HG03159 (cell line): ENCODE measurements around the gene CFAP53.

Source experiments
- ATAC-seq: cut with Tn5 transposase; IDR thresholded peaks from one replicate; pipeline ENCODE4 v1.9.1; 2021; ENCODE audit warnings: mild to moderate bottlenecking, moderate library complexity; ENCODE audit not compliant: unreplicated experiment

Gene CFAP53

DNA sequence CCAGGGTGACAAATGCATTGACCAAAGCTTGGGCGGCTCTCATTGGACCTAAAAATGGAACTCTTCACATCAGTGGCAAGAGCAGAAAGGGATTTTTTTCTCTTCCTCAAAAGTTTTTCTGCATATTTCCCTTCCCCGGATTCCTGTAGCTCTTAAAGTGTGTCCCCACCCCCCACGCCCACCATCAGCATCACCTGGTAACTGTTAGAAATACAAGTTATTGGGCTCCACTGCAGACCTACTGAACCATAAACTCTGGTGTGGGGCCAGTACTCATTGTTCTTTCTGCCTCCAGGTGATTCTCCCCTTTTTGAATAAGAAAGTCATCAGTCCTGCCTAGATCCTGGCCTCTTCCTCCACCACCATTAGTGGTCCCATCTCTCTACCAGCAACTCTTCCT, 70.0 kb downstream of the CFAP53 start:
- ATAC-seq, result no peak

DNA sequence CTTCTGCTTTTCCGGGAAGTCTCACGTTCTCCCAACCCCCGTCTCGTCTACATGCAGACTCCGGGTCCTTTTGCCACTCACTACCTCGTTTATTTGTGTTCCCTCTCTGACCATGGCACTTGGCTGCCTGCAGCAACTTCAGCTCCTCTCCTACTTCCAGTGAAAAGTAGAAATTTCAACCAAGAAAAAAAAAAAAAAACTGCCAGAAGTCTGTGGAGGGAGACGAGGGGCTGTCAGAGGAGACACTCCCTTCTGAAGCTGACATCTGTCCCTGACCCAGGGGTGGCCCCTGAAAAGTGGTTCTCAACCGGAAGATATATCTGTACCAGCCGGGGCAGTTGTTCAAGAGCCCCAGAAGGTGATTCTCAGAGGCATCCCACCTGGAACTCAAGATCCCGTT, 70.6 kb downstream of the CFAP53 start:
- ATAC-seq, result no peak

DNA sequence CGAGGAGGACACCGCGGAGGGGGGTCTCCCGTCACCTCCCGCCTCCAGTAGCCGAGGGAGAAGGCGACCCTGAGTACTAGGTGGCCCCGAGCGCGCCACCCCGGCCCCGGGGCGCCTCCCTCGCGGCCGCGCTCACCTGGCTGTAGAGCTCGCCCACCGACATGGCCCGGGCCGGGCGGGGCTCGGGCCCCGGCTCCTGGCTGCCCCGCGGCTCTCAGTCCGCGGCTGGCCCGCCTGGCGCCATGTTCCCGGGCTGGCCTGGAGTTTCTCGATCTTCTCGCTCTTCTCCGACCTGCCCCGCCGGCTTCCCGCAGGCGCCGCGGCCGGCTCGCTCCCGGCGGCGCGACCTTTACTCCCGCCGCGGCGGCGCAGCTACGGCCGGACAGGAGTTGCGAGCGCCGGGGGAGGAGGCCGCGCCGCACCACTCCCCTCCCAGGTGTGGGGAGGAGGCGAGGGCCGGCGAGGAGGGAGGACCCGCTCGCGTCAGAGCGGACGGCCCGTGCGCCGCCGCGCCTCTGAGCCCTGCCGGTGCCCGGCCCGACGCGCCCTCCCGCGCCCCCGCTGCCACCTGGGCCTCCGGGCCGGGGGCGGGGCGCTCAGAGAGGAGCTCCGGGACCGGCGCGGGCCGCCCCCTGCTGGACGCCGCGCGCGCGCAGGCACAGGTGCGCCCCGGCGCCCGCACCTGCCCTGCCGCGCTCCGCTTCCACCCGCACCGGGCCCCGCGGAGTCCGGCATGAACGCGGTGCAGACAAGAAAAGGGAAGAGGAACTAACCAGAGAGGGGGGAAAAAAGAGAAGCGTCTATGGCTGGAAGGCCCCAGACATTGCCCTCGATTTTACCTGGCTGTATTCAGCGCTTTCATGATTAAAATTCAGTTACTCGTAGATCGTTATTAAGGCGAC, 71.4 kb downstream of the CFAP53 start, which contains the start of gene MYO5B:
TSS of gene MYO5B (minus strand) at position 517 of the 902 bp plus-strand sequence. CDS start at position 163, 354 bp downstream.
- ATAC-seq, result peak; percentile 82

DNA sequence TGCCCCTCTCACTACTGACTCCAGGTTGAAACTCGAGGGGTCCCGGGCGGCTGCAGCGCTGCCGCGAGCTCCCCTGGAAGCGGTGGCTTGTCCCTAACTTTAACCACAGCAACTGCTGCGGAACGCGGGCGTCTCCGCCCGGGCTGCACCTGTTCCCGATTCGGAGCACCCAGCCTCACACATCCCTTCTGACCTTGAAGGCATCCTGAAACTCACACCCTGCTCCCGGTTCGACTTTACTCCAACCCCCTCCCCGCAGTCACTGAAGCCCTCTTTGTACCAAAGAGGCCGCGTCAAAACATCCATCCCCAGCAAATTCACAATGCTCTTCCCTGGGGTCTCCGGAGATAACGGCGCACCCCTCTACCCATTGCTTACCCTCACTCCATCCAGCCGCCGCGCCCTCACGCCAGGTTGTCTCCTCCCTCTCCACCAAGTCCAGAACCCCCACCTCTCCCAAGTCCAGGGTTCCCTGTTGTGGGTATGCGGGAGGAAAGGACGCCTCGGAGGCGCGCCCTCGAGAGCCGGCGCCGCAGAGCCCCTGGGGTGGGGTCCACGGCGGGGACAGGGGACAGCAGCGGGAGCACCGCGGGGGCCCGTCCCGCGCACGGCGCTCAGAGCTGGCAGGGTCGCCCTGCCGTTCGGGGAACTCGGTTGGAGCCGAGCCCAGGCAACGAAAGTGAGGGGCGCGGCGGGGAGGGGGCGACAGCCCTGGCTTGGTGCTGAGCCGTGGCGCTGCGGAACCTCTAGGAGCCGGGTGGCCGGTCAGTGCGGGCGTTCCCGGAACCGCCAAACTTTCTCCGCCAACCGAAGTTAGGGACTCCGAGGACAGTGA, 72.3 kb downstream of the CFAP53 start:
- no peak for ATAC-seq

DNA sequence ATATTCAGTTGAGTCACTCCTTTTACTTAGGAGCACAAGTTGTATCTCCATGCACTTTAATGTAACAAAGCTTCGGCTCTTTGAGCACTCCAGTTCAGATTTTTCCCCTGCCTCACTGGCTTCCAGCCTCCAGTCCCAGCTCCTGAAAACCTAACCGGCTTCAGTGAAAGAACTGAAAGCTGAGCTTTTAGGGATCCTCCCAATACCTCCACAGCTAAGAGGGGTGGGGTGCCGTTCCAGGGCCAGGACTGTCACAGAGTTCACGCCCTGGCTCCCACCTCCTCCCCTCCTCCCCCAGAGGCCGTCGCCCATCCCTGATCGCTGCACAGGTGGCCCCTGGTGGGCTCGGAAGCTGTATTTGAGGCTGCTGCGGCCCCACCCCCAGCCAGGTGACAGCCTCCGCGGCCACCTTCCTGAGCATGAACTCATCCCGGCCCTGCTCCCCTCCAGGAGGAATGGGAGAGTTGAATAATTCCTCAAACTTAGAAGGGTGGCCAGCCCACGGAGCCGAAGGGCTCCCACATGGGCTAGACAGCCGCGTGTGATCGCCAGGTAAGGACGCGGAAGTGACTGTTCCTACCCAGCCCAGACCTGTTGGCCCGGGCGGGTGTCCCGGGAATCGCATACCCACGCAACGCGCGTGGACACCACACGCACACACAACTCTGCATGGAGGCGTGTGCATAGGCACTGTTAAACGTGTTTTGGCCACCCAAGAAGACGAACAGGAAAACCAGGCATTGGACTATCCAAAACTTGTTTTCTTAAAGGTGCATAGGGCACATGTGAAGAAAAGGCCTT, 73.1 kb downstream of the CFAP53 start:
- ATAC-seq, result no peak

DNA sequence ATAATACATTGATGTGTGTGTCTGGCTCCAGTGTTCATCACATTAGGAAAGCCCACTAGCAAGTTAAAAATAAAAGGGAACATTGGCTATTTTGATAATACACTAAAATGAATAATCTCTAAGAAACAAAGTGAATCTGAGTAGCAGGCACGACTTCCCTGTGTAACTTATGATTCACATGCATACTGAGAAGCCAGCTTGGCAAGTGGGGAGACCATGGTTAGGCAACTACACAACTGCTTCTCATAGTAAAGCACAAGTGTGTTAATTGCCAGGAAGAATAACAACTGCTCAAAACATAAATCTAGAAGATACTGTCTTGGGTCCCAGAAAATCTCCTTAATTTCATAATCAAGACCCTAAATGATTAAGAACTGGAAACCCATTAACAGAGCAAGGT, 75.4 kb downstream of the CFAP53 start:
- no peak for ATAC-seq

DNA sequence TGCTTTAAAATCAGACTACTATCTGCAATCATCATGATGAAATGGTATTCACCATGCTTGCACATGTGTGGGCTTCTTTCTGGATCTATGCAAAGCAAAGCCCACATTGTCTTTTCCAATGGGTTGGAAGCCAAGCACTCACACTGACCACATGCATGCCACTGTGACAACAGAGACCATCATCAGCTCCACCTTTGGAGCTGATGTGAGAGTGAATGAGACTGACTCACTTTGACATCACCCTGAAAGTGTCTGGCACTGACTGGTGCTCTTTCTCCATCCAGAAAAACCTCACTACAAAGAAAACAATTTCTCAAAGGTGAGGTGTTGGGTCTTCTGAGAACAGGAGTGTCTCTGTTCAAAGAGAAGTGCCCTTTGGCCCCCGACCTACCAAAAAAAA, 76.1 kb downstream of the CFAP53 start:
- no peak for ATAC-seq

DNA sequence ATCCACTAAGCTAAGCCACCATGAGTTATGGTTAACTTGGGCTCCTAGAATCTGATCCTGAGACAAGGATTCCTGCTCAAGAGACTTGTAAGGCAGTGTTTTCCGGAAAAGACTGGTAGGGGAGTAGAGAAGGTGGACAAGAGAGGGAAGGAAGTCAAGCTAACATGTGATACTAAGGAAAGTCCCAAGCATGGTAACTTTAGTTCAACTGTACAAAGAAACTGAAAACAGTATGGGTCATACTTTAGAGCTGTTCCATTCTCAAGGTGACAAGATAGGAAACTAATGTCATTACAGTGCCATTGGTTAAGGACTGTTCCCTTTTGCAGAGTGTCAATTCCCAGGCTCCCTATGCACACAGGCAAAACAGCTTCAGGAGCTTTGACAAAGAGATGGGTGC, 77.1 kb downstream of the CFAP53 start:
- no peak for ATAC-seq

DNA sequence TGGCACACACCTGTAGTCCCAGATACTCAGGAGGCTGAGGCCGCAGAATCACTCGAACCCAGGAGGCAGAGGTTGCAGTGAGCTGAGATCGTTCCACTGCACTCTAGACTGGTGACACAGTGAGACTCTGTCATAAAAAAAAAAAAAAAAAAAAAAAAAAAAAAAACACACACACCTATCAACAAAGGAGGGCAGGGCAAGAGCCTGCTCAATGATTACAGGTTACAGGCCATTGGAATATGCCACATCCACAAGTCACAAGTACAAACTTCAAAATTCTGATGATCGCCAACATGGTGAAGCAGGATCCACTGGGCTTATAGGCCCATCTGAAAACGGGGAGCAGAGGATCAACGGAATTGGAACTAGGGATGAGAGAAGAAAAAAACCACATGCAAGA, 77.6 kb downstream of the CFAP53 start:
- ATAC-seq, result no peak

DNA sequence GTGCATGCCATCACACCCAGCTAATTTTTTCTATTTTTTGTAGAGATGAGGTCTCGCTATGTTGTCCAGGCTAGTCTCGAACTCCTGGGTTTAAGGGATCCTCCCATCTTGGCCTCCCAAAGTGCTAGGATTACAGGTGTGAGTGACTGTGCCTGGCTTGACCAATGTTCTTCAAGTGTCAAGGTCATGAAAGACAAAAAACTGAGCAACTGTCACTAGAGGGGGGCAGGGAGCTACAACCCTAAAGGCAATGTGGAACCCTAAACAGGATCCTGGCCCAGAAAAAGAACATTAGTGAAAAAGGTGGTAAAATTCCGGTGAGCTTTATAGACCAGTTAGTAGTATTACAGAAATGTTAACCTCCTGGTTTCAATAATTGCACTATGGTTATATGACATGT, 78.6 kb downstream of the CFAP53 start:
- ATAC-seq, result no peak

DNA sequence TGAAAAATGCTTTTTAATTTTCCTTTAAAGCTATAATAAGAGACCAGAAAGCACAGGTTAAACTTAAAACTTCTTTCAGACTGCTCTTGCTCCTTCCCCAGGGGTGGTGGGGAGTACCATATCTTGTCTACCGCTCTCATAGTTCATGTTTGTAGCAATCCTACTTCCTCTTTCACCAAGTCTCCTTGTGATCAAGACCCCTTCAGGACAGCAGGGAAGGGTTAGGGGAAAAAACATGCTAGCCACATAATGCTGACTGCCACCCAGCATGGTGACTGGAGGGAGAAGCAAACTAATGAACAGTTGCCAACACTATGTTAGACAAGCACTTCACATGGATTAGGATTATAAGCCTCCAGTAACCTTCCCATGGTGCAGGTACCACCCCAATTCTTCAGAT, 79.9 kb downstream of the CFAP53 start:
- ATAC-seq, result no peak

DNA sequence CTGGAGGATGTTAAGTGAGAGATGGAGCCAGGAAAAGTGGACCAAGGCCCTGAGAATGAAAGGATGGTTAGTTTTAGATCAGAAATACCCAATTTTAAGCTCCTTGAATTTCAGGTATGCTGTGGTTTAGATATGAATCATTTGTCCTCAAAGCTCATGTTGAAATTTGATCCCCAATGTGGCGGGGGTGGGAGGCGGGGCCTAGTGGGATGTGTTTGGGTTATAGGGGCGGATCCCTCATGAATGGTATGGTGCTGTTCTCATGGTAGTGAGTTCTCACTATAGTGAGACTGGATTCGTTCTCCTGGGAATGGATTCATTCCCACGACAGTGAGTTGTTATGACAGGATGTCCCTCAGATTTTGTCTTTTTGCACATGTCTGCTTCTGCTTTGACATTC, 82.7 kb downstream of the CFAP53 start:
- no peak for ATAC-seq

DNA sequence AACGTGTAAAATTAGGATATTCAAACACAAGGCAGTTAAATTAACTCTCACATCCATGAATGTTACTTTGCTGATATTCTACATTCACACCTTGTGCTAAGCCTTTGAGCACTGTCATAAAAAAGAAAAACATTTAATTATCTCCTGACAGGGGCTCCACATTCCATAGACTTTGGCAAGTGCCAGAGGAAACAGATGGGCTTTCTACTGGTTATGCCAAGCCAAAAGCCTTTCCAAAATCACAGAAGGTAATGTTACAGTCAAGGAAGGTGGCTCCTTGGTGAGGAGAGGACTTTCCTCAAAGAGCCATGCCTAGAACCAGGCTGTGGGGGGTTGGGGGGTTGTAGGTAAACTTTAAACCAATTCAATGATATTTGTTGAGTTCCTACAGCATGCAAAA, 83.8 kb downstream of the CFAP53 start:
- no peak for ATAC-seq

DNA sequence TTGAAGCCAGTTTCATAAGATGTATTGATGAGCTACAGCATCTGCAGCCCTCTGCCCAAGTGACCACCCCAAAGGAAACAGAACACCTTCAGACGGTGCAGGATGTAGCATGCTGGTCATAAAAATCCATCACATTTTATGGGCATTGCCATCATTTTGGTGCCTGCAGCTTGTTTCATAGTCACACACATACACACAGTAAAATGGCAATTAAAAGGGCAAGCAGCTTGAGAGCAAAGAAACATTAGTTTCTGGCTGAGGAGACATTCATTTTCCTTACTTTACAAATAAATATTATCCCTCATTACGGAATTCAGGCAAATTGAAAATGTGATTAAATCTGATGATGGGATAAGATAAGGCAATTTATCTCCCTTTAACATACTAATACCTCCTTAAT, 84.7 kb downstream of the CFAP53 start:
- ATAC-seq, result no peak

DNA sequence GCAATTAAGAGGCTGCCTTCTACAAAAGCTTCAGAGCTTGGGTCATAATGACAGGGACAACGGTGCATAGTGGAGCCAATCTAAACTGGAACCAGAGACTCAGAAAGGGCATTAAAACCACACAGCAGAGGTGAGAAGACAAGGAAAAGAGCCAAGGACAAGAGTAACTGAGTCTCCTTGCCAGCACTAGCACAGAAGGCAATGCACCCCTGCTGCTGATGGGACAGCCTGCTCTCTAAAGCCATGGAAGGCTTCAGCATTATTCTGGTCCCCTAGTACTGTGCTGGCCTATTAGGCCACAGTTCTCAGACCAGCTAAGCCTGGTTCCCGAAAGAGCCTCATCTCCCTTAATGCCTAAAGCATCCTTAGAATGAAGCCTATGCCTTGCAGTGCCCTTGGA, 86.8 kb downstream of the CFAP53 start:
- ATAC-seq, result no peak

DNA sequence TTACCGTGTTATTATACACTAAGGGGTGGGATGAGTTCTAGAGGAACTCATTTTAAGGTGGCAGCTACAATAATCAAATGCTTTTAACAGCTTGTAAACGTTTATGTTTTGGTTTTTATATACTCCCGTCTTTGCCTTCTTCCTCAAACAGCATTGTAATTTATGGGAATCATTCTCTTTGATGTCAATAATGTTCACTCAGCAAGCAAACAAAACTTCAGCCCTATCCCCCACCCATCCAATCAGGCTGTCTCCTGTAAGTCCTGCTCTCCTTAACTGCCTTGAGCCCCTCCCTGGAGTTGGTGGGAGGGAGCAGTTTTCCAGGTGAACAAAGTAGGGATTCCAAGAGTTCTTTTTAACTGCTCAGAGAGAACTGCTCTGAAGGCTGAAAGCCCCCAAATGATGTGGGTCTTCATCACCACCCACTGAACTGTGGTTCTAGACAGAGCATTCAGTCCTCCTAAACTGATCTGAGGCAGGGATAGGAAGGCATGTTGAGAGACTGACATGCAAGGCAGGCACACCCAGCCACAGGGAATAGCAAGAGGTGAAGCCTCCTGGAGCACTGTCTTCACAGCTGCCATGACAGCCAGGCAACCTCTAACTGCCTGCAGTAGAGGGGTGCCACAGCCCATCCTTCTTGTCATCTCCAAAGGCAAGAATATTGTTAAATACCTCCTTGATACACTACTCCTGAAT, 88.9 kb downstream of the CFAP53 start:
- ATAC-seq, result no peak
